HCT116 (cell line): ENCODE data around the gene MAP3K2.

Experiments
- POLR2A ChIP-seq: IDR thresholded peaks from 2 replicates; pipeline ENCODE4 v1.7.0; 2011; ENCODE audit warnings: borderline replicate concordance; ENCODE audit not compliant: insufficient read depth, insufficient read length; ENCODE audit errors: extremely low read depth
- TF ChIP-seq, protein P1 (sequence below), 3 experiments: fragments of 200-600 bp in 1 of 3; sonication (generic) in 1 of 3; IDR thresholded peaks in 2 of 3; conservative IDR thresholded peaks in 1 of 3; 2 replicates each; pipeline ENCODE4 v1.5.1; 2012 to 2017; ENCODE audit warnings: low read depth in 2 of 3, low read length in 2 of 3, antibody characterized with exemption in 1 of 3, borderline replicate concordance in 1 of 3, control low read depth in 1 of 3, mild to moderate bottlenecking in 1 of 3, mixed read lengths in 1 of 3, mixed run types in 1 of 3, moderate library complexity in 1 of 3; ENCODE audit not compliant: insufficient read depth in 1 of 3

DNA sequence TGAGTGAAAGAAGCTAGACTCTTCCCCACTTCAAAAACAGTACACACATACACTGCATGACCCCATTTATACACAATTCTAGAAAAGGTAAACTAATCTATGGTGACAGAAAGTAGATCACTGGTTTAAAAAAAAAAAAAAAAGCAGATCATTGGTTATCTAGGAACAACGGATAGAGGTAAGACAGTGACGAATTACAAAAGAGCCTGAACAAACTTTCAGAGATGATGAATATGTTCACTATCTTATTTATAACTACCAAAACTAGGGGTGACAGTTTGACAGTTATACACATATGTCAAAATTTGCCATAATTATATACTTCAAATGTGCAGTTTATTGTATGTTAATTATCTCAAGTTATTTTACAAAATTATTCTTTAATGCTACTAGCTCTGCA lies 27.5 kb downstream of the MAP3K2 start:
- TF ChIP-seq, protein P1, sequence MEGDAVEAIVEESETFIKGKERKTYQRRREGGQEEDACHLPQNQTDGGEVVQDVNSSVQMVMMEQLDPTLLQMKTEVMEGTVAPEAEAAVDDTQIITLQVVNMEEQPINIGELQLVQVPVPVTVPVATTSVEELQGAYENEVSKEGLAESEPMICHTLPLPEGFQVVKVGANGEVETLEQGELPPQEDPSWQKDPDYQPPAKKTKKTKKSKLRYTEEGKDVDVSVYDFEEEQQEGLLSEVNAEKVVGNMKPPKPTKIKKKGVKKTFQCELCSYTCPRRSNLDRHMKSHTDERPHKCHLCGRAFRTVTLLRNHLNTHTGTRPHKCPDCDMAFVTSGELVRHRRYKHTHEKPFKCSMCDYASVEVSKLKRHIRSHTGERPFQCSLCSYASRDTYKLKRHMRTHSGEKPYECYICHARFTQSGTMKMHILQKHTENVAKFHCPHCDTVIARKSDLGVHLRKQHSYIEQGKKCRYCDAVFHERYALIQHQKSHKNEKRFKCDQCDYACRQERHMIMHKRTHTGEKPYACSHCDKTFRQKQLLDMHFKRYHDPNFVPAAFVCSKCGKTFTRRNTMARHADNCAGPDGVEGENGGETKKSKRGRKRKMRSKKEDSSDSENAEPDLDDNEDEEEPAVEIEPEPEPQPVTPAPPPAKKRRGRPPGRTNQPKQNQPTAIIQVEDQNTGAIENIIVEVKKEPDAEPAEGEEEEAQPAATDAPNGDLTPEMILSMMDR (IDR thresholded peaks at IDR 0.05 in 2 of 3, conservative IDR thresholded peaks at IDR 0.05 in 1 of 3; ENCODE audit: borderline replicate concordance in 1 of 3, insufficient read depth in 1 of 3, low read depth in 2 of 3, low read length in 2 of 3) = no peak
- TF ChIP-seq POLR2A = no peak
